GM18870 (cell line): Measurements from ENCODE around the gene BMP7.

Experiments used
- ATAC-seq: cut with Tn5 transposase; IDR thresholded peaks from one replicate; pipeline ENCODE4 v1.9.1; 2021; ENCODE audit warnings: moderate library complexity; ENCODE audit not compliant: unreplicated experiment

BMP7 gene

DNA sequence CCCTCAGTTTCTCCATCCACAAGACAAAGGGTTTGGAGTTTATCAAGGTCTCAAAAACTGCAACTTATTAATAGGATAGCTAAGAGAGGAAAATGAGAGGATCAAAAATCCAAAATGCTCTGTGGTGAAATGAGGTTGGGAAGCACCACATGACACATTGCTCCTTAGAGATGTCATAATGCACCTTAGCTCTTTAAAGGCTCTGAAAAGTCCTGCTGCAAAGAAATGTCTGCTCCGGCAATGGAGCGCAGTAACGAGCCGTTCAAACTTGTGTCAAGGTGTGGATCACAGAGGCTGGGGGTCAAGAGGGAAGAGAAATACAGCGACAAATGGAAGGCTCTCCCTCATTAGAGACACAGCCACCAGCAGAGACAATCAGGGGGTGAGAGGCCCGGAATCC lies 53.1 kb downstream of the BMP7 start:
- no peak for ATAC-seq

DNA sequence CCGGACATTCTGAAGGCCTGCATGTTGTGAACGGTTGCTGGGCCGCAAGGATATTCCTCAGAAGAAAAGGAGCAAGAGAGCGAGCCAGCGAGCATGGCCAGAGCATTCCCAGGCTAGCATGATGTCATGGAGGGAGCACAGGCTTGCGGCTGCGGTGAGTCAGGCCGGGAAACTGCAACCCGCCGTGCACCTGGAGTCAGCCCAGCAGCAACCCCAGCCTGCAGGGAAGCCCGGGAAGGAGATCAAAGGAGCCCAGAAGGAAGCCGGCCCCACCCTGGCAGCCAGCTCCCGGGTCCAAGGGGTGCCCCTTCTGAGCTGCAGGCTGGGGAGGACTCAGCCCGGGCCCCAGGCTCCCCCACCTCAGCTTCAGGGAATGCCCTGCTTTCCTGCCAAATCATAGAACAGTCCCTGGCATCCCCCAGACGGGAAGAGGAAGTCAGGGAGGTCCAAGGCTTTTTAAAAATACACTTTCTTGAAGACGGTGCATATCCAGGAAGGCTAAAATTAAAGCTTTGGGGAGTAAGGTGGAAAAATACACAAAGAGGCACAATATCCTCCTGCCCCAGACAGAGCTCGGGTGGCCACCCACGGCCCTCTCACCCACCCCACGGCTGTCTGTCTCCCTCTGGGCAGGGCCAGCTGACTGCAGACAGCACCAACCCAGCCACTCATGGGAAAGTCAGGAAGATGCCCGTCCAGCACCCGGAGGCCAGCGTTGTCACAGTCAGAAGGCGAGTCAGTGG lies 53.7 kb downstream of the BMP7 start:
- ATAC-seq, result no peak

DNA sequence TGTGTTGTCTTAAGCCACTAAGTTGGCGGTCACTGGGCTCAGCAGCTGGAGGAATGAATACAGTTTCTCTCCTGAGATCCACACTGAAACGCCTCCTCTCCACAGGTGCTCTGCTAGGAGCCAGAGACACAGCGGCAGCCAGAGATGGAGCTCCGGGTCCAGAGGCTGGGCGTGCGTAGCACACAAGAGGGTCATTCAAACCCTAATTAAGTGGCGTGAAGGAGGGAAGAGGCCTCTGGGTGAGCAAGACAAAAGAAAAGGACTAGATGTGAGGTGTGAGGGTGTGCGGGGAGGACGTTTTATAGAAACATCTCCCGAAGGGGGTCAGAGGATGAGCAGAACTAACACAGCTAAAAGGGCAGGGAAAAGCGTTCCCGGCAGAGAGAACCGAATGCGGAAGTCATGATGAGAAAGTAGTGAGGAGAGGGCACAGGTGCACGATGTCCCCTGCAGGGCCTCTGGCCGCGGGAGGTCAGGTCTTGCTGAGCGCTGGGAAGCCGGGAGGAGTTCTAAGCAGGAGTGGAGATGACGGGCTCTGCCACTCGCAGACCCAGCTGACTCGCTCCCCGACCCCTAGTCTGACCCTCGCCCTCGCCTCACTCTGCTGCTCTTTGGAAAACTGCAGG lies 54.4 kb downstream of the BMP7 start:
- ATAC-seq, result no peak

DNA sequence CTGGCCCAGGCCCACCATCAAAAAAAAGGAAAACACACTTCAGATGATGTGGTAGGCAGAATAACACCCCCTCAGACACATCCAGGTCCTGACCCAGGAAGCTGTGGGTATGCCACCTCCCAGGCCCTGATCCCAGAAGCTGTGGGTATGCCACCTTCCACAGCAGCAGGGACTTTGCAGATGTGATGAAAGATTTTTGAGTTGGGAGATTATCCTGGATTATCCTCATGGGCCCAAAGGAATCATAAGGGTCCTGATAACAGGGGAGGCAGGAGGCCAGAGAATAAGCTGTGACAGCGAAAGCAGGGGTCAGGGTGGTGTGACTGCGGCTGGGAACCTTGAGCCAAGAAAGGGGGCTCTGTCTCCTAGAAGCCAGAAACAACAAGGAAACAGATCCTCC lies 55.0 kb downstream of the BMP7 start:
- ATAC-seq, result no peak

DNA sequence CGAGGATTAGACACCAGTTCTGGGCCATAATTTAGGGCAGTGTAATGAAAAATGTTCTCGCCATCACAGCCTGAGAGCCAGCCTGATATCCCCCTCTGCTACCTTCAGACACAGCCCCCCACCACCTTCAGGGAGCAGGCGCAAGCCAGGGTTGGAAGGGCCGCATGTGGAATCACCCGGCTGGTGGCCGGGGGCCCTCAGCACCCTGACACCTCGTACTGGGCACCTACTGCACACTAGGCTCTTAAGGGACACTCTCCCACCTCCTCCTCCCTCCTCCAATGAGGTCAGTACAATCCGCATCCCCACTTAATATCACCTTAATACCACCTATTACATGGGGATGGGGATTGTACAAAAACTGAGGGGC lies 55.5 kb downstream of the BMP7 start:
- ATAC-seq, result no peak

DNA sequence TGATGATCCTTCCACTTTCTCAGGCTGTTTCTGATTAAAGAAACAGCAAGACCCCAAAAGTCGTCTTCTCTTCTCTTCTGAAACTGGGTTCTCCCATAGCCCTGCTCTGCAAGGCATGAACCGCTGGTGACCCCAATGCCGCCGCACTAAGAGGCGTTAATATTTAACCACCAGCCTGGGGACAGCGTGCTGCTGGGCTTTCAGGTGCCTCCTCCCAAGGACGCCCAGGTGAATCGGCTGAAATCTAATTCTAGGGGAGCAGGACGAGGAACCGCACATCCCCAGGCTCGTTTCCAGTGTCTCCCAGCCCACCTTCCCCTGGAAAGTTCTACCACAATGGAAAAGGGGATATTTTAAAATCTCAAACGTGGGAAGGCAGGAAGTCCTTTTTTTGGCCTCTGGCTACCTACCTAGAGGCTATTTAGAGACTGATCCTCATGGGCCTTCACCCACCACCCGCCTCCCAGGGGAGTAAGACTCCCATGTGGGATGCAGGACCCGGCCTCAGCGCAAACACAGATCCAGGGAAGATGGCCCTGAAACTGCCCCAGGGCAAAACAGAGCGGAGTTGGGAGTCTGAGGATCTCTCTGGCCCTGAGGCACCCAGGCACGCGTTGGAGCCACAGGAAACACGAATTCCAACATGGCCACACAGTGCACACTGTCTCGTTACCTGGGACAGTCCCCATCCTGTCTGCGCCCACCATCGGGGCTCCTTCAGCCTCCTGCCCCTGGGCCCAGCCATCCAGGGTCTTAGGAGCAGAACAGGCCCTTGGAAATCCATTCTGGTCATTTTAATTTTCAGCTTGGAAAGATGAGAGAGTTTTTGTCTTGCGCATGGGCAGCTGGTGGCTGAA lies 56.2 kb downstream of the BMP7 start:
- no peak for ATAC-seq

DNA sequence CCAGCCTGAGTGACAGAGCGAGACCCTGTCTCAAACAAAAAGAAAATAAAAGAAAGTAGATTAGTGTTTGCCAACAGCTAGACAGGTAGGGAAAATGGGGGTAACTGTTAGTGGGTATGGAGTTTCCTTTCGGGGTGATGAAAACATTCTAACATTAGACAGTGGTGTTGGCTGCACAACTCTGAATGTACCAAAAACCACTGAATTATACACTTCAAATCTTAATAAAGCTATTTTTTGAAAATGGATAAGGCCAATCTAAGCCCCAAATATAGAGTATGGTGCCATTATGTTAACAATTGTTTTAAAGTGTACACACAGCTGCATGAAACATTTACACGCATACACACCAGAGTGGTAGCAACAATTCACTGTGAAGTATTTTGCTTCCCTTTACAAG lies 57.0 kb downstream of the BMP7 start:
- no peak for ATAC-seq

DNA sequence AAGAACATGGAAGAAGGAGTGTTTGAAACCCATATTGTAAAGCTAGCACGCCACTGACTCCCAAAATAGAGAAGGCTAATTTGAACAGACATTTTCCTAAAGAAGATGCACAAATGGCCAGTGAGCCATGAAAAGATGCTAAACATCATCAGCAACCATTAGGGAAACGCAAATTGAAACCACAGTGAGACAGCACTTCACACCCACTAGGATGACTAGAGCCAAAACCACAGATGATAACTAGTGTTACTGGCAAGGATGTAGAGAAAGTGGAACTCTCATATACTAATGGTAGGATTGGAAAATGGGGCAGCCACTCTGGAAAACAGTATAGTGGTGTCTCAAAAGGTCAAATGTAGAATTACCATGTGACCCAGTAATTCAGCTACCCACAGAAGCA lies 58.2 kb downstream of the BMP7 start:
- ATAC-seq, result no peak

DNA sequence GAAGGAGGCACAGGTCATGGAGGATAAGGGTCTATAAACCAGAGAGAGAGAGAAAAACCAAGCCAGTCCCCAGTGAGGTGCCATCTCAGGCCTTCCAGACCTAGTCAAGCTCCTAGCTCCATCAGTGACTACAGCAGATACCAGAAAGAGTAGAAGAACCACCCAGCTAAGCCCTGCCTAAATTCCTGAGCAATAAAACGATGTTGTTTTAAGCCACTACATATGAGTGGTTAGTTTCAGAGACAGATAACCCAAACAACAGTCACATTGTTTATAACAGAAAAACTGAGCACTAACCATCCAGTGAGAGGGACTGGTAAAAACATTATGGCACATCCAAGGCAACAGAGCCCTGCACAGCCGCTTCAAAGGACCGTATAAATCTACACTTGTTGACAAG lies 59.2 kb downstream of the BMP7 start:
- no peak for ATAC-seq

DNA sequence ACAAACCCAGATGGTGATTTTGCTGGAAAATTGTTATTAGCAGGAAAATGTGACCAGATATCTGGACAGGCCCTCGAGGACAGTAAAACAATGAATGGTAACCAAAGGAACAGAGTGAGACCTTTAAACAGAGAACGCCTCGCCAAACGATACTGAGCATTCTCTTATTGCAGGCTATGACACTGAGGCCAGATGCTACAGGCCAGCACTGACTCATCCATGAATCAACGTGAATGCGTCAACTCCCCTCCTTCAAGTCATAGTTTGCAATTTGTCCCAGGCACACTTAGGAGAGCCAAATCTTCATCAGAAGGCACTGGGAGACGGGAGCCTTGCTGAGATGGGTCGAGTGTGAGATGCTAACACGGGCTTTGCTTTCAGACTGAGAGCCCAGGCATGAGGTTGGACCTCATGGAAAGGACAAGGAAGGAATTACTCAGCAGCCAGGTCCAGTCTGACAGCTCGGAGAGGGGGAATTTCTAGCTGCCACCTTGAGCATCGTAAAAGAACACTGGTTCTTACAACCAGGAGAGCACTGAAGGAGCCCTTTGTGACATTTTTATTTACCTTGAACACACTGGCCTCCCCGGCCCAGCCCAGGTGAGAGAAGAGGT lies 60.7 kb downstream of the BMP7 start:
- ATAC-seq, result no peak

DNA sequence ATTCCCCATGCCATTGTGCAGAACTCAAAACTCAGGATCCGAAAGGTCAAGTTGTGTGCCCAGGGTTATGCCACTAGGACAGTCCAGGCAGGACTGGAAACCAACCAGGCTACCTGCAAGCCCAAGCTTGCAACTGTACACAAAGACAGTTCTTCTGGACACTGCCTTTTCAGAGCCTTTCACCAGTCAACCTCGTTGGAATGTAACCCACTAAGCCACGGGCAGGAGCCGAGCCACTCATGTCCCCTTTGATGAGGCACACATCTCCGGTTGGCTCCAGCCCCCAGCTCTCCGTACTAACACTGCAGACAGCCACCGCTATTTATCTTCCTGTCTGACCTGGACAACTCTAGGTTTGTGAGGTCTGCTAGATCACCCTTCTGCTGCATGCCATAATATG lies 62.5 kb downstream of the BMP7 start:
- ATAC-seq, result no peak

DNA sequence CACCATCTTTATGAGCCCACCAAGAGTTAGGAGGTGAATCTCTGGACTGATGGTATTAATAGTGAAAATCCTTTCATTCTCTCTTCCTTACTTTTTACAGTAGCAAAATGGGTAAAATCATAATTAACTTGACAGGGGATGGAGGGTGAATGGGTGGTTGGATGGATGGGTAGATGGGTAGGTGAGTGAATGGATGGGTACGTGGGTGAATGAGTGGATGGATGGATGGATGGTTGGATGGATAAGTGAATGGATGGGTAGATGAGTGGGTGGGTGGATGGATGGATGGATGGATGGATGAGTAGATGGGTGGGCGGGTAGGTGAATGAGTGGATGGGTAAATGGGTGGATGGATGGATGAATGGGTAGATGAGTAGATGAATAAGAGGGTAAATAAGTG lies 63.2 kb downstream of the BMP7 start:
- ATAC-seq, result no peak

DNA sequence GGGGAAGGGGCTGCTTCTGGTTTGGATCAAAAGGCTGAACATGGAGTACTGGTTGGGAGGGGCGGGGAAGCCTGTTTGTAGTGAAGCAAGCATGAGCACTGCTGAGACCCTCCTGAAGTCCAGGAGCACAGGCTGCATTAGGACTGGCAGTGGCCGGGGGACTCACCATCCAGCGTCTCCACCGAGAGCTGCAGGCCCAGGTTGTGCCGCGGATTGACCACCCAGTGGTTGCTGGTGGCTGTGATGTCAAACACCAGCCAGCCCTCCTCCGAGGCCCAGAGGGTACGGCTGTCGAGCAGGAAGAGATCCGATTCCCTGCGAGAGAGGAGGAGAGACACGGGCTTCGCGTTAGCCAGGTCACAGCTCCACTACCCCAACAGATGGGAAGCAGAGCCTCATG lies 64.1 kb downstream of the BMP7 start:
- no peak for ATAC-seq

DNA sequence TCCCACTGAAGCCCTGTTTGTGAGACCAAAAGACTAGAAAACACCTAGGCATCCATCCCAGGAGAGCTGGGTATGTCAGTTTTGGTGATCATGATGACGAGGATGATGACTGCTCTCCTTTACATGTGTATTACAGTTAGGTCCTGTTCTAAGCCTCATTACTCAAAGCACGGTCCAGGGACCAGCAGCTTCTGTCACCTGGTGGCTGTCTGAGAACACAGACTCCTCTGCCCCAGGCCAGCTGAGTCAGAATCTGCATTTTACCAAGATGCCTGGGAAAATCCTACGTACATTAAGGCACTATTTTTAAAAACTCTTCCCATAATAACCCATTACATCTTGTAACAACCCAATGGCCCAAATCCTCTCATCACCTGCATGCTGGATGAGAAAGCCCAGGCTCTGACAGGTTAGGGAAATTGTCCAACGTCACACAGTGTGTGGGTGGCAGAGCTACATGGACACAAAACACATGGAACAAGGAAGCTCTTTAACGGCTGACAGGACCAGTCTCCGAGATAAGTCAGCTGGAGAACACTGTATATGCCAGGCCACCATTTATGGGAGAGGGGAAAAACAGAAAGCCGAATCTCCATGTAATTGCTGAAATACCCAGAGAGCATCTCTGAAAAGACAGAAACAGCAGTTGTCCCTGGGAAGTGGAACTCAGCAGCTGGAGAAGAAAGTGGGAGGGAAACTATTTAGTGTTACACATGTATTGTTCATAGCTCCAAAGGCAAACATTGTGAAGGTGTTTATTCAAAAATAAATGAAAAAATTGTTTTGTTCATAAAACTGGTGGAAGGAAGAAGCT lies 65.4 kb downstream of the BMP7 start:
- no peak for ATAC-seq

DNA sequence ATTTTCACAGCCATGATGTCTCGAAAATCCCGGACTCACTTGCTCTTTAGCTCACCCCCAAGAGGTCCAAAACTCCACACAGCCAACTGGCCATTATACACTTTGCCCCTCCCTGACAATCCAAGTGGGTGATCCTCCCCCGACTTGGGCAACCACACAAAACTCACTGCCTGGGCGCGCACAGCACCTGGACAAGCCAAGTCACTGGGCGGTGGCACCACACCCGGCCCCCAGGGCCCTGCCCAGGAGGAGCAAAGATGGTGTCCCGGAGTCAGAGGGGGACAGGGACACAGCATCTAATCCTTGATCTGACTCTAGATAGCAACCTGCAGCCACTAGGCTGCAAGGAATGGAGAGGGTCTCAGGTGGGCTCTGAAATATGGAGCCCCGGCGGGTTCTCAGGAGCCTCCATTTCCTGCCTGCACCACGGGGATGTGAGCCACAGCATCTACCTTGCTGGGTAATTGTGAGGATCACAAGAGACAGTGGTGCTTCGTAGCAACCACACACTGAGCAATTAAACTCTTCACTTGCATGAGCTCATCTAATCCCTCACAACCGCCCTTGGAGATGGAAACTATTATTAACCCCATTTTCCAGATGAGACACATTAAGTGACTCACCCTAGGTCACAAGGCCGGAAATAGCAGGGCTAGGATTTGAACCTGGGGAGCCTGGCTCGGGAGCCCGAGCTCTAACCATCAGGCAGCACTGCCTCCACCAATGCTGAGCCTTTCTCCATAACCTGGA lies 66.6 kb downstream of the BMP7 start:
- no peak for ATAC-seq

DNA sequence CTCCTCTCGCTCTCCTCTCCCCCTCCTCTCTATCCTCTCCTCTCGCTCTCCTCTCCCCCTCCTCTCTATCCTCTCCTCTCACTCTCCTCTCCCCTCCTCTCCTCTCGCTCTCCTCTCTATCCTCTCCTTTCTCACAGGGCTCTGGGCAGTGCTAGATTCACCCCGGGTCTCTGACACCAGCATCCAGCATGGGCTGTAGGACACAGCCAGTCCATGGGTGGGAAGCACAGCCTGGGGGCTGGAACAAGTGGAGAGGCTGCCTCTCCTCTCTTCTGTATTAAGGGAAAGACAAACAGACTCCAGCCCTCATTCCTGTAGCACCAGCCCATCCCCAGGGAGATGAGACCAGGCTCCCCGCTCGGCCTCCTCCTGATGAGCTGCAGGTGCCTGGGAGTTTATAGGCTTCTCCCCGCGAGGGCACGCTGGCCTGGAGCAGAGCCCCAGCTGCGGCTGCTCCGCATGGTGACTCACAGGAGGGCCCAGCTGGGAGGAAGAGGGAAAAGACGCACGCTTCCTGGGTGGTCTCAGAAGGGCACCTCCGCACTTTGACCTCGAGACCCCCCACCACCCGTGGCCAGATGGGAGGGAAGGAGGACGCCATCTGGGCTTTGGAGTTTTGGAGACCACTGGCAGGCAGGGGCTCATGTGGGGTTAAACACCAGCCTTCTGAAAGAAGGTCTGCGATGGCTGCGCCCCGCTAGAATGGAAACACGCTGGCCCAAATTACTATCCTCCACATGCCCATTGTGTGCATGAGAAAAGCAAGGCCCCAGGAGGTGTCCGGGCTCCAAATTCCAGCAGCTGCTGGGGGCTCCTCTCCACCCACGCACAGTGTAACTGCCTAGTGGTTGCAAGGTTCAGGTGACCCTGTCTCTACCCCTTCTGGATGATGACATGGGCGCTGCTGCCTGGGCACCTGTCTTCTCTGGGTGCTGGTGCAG lies 68.0 kb downstream of the BMP7 start:
- no peak for ATAC-seq

DNA sequence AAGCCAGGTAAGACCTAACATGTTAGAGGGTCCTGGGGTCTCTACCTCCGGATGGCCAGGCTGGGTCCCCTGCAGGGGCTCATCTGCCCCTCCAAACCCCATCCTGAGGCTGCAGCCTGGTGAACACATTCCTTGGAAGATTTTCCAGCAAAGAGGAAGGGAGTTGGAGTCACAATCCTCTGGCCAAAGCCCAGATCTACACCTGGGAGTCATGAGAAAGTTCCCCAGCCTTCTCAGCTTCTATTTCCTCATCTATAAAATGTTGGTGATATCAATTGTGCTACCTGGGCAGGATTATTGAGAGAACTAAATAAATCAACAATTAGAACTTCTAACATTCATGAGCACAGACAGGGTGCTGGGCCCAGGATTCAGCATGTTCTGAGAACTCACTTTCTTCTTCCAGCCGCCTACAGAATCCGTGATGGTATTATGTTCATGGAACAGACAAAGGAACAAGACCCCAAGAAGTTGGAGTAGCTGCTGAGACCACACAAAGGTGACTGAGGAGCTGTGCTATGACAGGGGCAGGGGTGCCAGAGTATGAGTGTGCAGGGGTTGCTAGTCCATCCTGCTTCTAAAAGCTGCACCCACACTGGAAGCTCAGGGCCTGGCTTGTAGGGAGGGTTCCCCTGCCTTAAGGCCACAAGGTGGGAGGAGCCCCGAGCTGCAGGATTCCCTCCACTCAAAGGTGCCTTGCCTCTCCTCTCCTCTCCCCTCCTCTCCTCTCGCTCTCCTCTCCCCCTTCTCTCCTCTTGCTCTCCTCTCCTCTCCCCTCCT lies 68.9 kb downstream of the BMP7 start:
- ATAC-seq, result no peak

DNA sequence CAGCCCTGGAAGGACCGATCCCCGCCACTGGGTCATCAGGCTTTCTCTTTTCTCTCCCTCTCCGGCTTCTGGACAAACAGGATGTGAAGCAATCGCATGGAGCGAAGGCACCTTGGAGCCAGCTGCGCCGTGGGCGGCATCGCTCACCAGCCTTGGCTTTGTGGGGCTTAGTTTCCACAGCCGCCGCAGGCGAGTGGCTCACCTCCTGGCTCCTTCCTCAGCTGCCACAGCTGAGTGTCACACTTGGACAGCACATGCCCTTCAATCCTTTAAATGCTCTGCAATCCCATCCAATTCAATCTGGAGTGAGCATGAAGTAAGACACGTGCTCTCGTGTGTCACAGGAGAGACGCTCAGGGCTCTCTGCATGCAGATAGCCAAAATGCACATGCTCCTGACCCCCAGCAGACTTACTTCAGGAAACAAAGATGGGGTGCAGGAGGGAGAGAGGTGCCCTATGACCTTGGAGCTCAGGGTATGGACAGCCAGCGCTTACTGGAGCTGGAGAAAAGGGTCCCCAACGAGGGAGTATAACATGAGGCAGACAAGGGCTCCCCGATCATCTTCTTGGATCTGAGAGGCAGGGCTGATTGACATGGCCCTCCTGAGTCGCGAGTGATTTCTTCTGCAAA lies 70.9 kb downstream of the BMP7 start:
- ATAC-seq, result no peak
